Breast epithelium (tissue), 4 donors: ENCODE results near the gene SNX25. TPM values are rescaled to one million over a fixed set of nuclear protein-coding genes. Genes with fewer than 3 reads are reported as not detected.
"Not testable (repeated sequence)": the region's sequence is repeated elsewhere in the genome, so short reads cannot be mapped to it uniquely, and the experiment has no call there.

ENCODE experiments used
- DNase-seq, 2 donors: peaks; one replicate each; pipeline ENCODE4 v3.0.0-alpha.2; 2019; ENCODE audit warnings: low spot score in 2 of 2
- H3K27ac ChIP-seq, 2 donors: fragments of 200-600 bp; sonication (generic) in 1 of 2; one replicate each; pipeline ENCODE4 v1.5.1; 2016 to 2019; ENCODE audit warnings: mild to moderate bottlenecking in 1 of 2
- H3K27me3 ChIP-seq, 2 donors: fragments of 200-600 bp; sonication (generic) in 1 of 2; one replicate each; pipeline versions ENCODE4 v1.5.1 to v1.6.0; 2017 to 2019; ENCODE audit warnings: control low read depth in 1 of 2, mild to moderate bottlenecking in 1 of 2
- H3K36me3 ChIP-seq: fragments of 200-600 bp; one replicate; pipeline ENCODE4 v1.5.1; 2019
- H3K4me1 ChIP-seq, 2 donors: fragments of 200-600 bp; sonication (generic); one replicate each; pipeline ENCODE4 v1.5.1; 2016 to 2019; ENCODE audit warnings: control low read depth in 1 of 2
- H3K4me3 ChIP-seq, 3 donors: fragments of 200-600 bp; sonication (generic); 1 replicate in 2 of 3; 2 replicates in 1 of 3; pipeline ENCODE4 v1.5.1; 2016 to 2019; ENCODE audit warnings: mild to moderate bottlenecking in 3 of 3, moderate library complexity in 2 of 3
- H3K9me3 ChIP-seq, 2 donors: fragments of 200-600 bp; sonication (generic) in 1 of 2; one replicate each; pipeline ENCODE4 v1.5.1; 2016 to 2019; ENCODE audit warnings: control low read depth in 1 of 2
- POLR2A ChIP-seq: fragments of 450-650 bp; IDR thresholded peaks from one replicate; pipeline ENCODE4 v1.6.1; 2016; ENCODE audit warnings: antibody characterized with exemption, mild to moderate bottlenecking, moderate library complexity
- POLR2AphosphoS5 ChIP-seq, 3 donors: sonication (generic); formaldehyde crosslinking; IDR thresholded peaks; one replicate each; pipeline ENCODE4 v1.6.1; 2017; ENCODE audit warnings: antibody characterized with exemption in 3 of 3
- intact Hi-C: fragments of 100-400 bp; cut with DNase I; formaldehyde crosslinking; loops from one replicate; pipeline ENCODE4 v1.15.1; 2023; ENCODE audit warnings: low total_unique reads
- total RNA-seq, 3 donors: library from RNA; depleted of rRNA; stranded (reverse); fragments of >200 nt; gene quantifications; one replicate each; pipeline ENCODE4 v1.1.0, GENCODE V29; 2016
- TF ChIP-seq, protein P1 (sequence below), 3 donors: fragments of 450-650 bp; IDR thresholded peaks; one replicate each; pipeline ENCODE4 v1.5.1; 2016 to 2017; ENCODE audit warnings: antibody characterized with exemption in 3 of 3, mild to moderate bottlenecking in 3 of 3, moderate library complexity in 3 of 3

SNX25 gene
- total RNA-seq, 3 donors from 2014 or later, result 16.8 to 30.1 (median 29.8) TPM

DNA sequence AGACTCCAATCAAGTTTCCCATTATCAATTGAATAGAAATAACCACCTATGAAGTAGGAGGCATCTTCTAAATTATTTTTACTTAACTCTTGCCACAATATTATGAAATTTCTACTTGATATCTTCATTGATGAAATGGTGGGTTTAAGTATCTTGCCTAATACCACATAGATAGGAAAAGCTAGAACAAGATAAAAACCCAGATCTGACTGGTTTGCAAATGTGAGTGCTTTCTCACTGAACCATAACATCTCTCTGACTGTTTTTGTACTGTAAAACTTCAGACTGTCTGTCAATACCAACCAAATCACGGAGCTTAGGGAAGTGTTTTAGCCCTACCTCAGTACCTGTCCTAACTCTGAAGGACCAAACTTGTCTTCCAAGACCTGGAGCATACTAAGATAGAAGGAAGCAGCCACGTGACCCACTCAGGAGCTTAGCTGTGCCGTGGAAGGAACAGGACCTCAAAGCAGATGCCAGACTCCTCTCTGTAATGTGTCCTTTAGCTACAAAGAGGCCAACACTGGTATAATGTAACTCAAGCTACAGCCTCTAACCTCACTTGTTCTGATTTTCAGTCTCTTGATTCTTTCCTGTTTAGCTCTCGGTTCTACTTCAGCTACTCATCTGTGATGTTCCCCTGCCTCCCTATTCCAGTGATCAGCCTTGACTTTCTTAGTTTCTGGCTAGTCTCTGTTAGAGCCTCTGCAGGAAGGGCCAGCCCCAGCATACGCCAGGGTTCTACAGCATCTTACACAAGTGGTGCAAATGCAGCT lies 101.9 kb downstream of the SNX25 start:
- DNase-seq, result no peak
- Histone ChIP-seq H3K36me3 (no peaks in the 10 kb centered on the region), H3K4me3 (no peak overlapping the region), H3K9me3 (no peaks in the 10 kb centered on the region), H3K4me1 (no peaks in the 10 kb centered on the region), H3K27me3 (no peaks in the 10 kb centered on the region), H3K27ac (no peak overlapping the region)
- intact Hi-C loops, result no loop called here
- TF ChIP-seq POLR2A (no peak), POLR2AphosphoS5 (IDR thresholded peaks at IDR 0.05) (no peak)
- TF ChIP-seq, protein P1, sequence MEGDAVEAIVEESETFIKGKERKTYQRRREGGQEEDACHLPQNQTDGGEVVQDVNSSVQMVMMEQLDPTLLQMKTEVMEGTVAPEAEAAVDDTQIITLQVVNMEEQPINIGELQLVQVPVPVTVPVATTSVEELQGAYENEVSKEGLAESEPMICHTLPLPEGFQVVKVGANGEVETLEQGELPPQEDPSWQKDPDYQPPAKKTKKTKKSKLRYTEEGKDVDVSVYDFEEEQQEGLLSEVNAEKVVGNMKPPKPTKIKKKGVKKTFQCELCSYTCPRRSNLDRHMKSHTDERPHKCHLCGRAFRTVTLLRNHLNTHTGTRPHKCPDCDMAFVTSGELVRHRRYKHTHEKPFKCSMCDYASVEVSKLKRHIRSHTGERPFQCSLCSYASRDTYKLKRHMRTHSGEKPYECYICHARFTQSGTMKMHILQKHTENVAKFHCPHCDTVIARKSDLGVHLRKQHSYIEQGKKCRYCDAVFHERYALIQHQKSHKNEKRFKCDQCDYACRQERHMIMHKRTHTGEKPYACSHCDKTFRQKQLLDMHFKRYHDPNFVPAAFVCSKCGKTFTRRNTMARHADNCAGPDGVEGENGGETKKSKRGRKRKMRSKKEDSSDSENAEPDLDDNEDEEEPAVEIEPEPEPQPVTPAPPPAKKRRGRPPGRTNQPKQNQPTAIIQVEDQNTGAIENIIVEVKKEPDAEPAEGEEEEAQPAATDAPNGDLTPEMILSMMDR (IDR thresholded peaks at IDR 0.05), result no peak

DNA sequence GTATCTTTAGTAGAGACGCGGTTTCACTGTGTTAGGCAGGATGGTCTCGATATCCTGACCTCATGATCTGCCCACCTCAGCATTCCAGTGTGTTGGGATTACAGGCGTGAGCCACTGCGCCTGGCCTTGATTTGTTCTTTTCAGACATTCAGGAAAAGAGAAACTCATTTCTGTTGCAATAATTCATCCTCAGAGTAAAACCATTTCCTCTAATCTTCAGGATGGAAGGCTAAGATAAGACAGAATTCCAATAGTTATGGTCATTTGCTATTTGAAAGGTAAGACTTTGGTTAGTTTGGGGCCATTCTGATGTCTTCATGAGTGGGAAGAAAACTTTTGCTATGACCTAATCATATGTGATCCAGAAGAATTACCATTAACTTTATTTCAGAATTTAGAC lies 103.3 kb downstream of the SNX25 start:
- intact Hi-C loops, result no loop called here
- DNase-seq, result no peak
- Histone ChIP-seq H3K27me3 (no peaks in the 10 kb centered on the region), H3K36me3 (no peaks in the 10 kb centered on the region), H3K9me3 (no peaks in the 10 kb centered on the region), H3K4me3 (no peak overlapping the region), H3K4me1 (no peaks in the 10 kb centered on the region), H3K27ac (no peak overlapping the region)
- TF ChIP-seq POLR2A, result no peak
- no peak for TF ChIP-seq POLR2AphosphoS5 (IDR thresholded peaks at IDR 0.05)
- TF ChIP-seq, protein P1 (IDR thresholded peaks at IDR 0.05), result no peak

DNA sequence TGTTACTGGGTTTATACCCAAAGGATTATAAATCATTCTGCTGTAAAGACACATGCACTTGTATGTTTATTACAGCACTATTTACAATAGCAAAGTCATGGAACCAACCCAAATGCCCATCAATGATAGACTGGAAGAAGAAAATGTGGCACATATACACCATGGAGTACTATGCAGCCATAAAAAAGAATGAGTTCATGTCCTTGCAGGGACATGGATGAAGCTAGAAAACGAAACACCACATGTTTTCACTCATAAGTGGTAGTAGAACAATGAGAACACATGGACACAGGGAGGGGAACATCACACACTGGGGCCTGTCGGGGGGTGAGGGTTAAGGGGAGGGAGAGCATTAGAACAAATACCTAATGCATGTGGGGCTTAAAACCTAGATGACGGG lies 108.1 kb downstream of the SNX25 start:
- intact Hi-C loops, result loop anchor here (5.0 kb wide), 1 partner anchor 165 kb away; no protein-coding TSS in a partner anchor
- H3K4me3 ChIP-seq, H3K36me3 ChIP-seq, H3K27me3 ChIP-seq, DNase-seq, H3K4me1 ChIP-seq, H3K27ac ChIP-seq, H3K9me3 ChIP-seq: not testable (repeated sequence)

DNA sequence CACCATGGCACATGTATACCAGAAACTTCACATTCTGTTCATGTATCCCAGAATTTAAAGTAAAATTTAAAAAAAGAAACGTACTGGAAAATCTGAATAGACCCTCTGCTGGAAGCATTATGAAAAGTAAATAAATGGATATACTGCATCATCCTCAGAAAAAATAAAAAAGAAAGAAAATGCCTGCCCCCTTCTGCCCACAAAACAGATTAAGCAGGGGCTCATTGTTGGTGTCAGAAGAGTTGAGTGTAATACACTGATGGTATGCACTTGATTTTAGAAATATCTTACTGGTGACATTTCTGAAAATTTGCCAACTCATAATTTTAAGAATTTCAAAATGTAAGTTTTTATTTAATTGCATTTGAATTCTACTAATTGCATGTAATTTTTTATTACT lies 108.5 kb downstream of the SNX25 start:
- H3K4me3 ChIP-seq, result no peak overlapping the region
- no peaks in the 10 kb centered on the region for H3K36me3 ChIP-seq
- no peak for TF ChIP-seq POLR2A
- no peak for TF ChIP-seq POLR2AphosphoS5 (IDR thresholded peaks at IDR 0.05)
- TF ChIP-seq, protein P1 (IDR thresholded peaks at IDR 0.05), result no peak
- no peaks in the 10 kb centered on the region for H3K27me3 ChIP-seq
- no peak overlapping the region for H3K27ac ChIP-seq
- intact Hi-C loops, result loop anchor here (5.0 kb wide), 1 partner anchor 166 kb away; no protein-coding TSS in a partner anchor
- H3K4me1 ChIP-seq, result no peaks in the 10 kb centered on the region
- no peaks in the 10 kb centered on the region for H3K9me3 ChIP-seq
- DNase-seq, result no peak

DNA sequence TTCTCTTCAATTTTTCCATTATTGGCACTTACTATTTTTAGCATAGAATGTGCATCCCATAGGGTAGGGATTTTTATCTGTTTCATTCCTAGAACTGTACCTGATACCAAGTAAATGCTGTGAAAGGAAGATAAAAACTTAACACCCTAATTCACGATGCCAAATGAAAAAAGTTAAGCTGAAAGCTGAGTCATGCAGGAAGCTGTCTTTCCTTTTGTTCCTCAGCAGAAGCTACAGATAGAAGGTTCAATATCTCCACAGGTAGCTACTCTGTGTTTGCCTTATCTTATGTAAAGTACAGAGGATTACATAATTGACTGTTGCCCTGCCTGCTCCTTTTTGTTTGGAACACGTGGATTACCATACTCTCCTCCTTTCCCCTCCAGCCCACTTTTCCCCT lies 109.3 kb downstream of the SNX25 start:
- no peak overlapping the region for H3K4me3 ChIP-seq
- H3K4me1 ChIP-seq, result no peaks in the 10 kb centered on the region
- no peak for DNase-seq
- no peak overlapping the region for H3K27ac ChIP-seq
- H3K36me3 ChIP-seq, result no peaks in the 10 kb centered on the region
- intact Hi-C loops, result loop anchor here (5.0 kb wide), 1 partner anchor 166 kb away; no protein-coding TSS in a partner anchor
- H3K27me3 ChIP-seq, result no peaks in the 10 kb centered on the region
- TF ChIP-seq, protein P1 (IDR thresholded peaks at IDR 0.05), result no peak
- no peak for TF ChIP-seq POLR2A
- TF ChIP-seq POLR2AphosphoS5 (IDR thresholded peaks at IDR 0.05), result no peak
- no peaks in the 10 kb centered on the region for H3K9me3 ChIP-seq
